ENCODE data around the gene UBAC2.

- TF ChIP-seq POLR2AphosphoS5 (IDR thresholded peaks at IDR 0.05; ENCODE audit: insufficient read depth, low read depth, low read length) (no peak), CTCF (IDR thresholded peaks at IDR 0.05; ENCODE audit: extremely low read depth in 1 of 2, insufficient read depth in 1 of 2, low read depth in 1 of 2, low read length in 2 of 2) (no peak), POLR2A (IDR thresholded peaks at IDR 0.05; ENCODE audit: low read depth, low read length) (no peak), MAX (IDR thresholded peaks at IDR 0.05; ENCODE audit: insufficient read depth, insufficient read length) (no peak), EZH2 (IDR thresholded peaks at IDR 0.05; ENCODE audit: borderline replicate concordance, low read depth, low read length, severe bottlenecking) (no peak), JUN (IDR thresholded peaks at IDR 0.05; ENCODE audit: borderline replicate concordance, insufficient read depth, insufficient read length, low read depth) (no peak)
Observed at GRCh38 chr13:99237981-99238662, 37.5 kb downstream of the UBAC2 start.
